Lung (tissue), 12 donors: ENCODE results near the gene FAM114A1. TPM values are rescaled to one million over a fixed set of nuclear protein-coding genes. Genes with fewer than 3 reads are reported as not detected.

Experiments
- ATAC-seq: fragments of 200-7000 bp; cut with Tn5 transposase; one replicate; pipeline ENCODE4 v1.9.1; 2020; ENCODE audit warnings: moderate number of reproducible peaks; ENCODE audit not compliant: insufficient read depth, low FRiP score
- DNase-seq, 3 donors: peaks; one replicate each; pipeline ENCODE4 v3.0.0-alpha.2; 2013 to 2017
- H3K27ac ChIP-seq, 2 donors: one replicate each; pipeline ENCODE4 v1.5.1; 2013; ENCODE audit warnings: mild to moderate bottlenecking in 2 of 2, moderate library complexity in 2 of 2, control low read depth in 1 of 2, inconsistent platforms in 1 of 2, low read depth in 1 of 2, low read length in 1 of 2
- H3K27me3 ChIP-seq, 3 donors: one replicate each; pipeline ENCODE4 v1.5.1; 2013; ENCODE audit warnings: low read length in 2 of 3; ENCODE audit not compliant: control insufficient read depth in 3 of 3, insufficient read depth in 3 of 3
- H3K36me3 ChIP-seq, 4 donors: one replicate each; pipeline ENCODE4 v1.5.1; 2013; ENCODE audit warnings: low read length in 4 of 4, mild to moderate bottlenecking in 1 of 4, moderate library complexity in 1 of 4; ENCODE audit not compliant: control insufficient read depth in 4 of 4, insufficient read depth in 4 of 4
- H3K4me1 ChIP-seq, 5 donors: one replicate each; pipeline ENCODE4 v1.5.1; 2013; ENCODE audit warnings: low read length in 5 of 5, mild to moderate bottlenecking in 2 of 5, moderate library complexity in 1 of 5; ENCODE audit not compliant: control insufficient read depth in 5 of 5, insufficient read depth in 5 of 5
- H3K4me3 ChIP-seq: one replicate; pipeline ENCODE4 v1.5.1; 2013; ENCODE audit warnings: mild to moderate bottlenecking, control low read depth, moderate library complexity
- H3K9ac ChIP-seq, 2 donors: one replicate each; pipeline ENCODE4 v1.5.1; 2013; ENCODE audit warnings: low read length in 2 of 2, control low read depth in 1 of 2; ENCODE audit not compliant: insufficient read depth in 1 of 2
- H3K9me3 ChIP-seq, 4 donors: one replicate each; pipeline ENCODE4 v1.5.1; 2013; ENCODE audit warnings: low read length in 3 of 4, mild to moderate bottlenecking in 1 of 4, moderate library complexity in 1 of 4; ENCODE audit not compliant: control insufficient read depth in 4 of 4, insufficient read depth in 3 of 4
- CTCF ChIP-seq: IDR thresholded peaks from 2 replicates; pipeline ENCODE4 v1.5.1; 2012; ENCODE audit warnings: mild to moderate bottlenecking; ENCODE audit errors: control extremely low read depth, extremely low read depth
- WGBS, 2 donors: extraction: QIAGEN DNeasy Blood & Tissue Kit; methylation state at CpG; one replicate each; pipeline ENCODE4 v1.1.7; 2013; 5-methylcytosine and 5-hydroxymethylcytosine counted together
- polyA plus RNA-seq, 2 donors: library from polyadenylated mRNA; stranded (reverse); fragments of 200-250 nt; gene quantifications; one replicate each; pipeline ENCODE4 v1.2.1, GENCODE V29; 2013
- total RNA-seq, 2 donors: library from RNA; depleted of rRNA in 1 of 2; stranded (reverse); fragments of >200 nt in 1 of 2; gene quantifications; one replicate each; pipeline ENCODE4 v1.2.1, GENCODE V29; 2014 to 2021
- donor health status: control.
- donor health status: control.
- donor health status: Bipolar disorder and iron deficiency.
- donor health status: healthy.
- donor health status: DM: yes; HTN: yes; CAD: no.

FAM114A1 gene
- total and polyA plus RNA-seq, 4 donors = 9.5 to 70.0 (median 36.3) TPM

DNA sequence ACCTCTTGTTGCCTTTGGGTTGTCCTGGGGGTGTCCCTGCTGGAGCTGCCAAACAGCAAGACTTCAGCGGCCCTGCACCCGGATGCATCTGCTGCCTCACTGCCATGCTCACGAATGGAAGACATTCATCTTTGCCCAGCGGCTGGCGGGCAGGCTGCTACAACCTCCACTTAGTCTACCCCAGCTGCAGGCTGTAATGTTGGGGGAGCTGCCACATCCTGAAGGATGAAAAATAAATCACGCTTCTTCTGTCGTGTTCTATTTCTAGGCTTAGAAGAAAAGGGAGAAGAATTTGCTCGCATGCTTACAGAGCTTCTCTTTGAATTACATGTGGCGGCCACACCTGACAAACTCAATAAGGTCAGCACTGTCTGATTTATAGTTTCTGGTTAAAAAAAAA is 61.4 kb downstream of the FAM114A1 start:
- Histone ChIP-seq H3K4me3 (no peak overlapping the region), H3K4me1 (peaks cover 0 to 6% (median 0%) of the 10 kb centered on the region in 5 donors), H3K36me3 (peaks cover 20 to 53% (median 41%) of the 10 kb centered on the region in 4 donors), H3K27me3 (no peaks in the 10 kb centered on the region), H3K9ac (no peak overlapping the region), H3K27ac (no peak overlapping the region), H3K9me3 (no peaks in the 10 kb centered on the region)
- 91 to 94% methylated on average over 9 of the region's 9 CpGs for WGBS, 2 donors
- ATAC-seq = no peak
- no peak for TF ChIP-seq CTCF
- DNase-seq = no peak

GRCh38 chr4:38930204-38930603 is 62.6 kb downstream of the FAM114A1 start:
- H3K36me3 ChIP-seq = peaks cover 20 to 47% (median 40%) of the 10 kb centered on the region in 4 donors
- no peak overlapping the region for H3K9ac ChIP-seq
- H3K27me3 ChIP-seq = no peaks in the 10 kb centered on the region
- H3K27ac ChIP-seq = no peak overlapping the region
- TF ChIP-seq CTCF = no peak
- no peak for ATAC-seq
- no peaks in the 10 kb centered on the region for H3K9me3 ChIP-seq
- DNase-seq = no peak
- H3K4me3 ChIP-seq = no peak overlapping the region
- H3K4me1 ChIP-seq = peaks cover 0 to 6% (median 0%) of the 10 kb centered on the region in 5 donors
- 50 to 70% methylated on average over 1 of the region's 1 CpG for WGBS, 2 donors

DNA sequence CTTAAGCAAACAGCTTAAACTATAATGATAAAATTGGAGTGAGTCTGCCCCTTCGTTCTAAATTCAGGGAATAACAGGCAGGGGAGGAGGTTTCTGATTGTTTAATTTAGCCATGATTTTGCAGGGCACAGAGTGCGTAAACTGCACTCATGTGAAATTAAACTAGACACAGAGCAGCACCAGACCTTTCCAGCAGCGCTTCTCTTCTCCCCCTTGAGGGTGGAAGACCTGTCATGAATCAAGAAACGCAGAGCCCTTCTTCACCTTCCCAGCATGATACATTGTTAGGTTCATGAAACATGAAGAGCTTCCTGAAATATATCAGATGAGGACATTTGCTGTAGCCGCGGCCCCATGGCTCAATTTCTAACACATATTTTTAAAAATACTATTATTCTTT is 63.1 kb downstream of the FAM114A1 start:
- no peaks in the 10 kb centered on the region for H3K27me3 ChIP-seq
- no peaks in the 10 kb centered on the region for H3K9me3 ChIP-seq
- WGBS, 2 donors = 90 to 91% methylated on average over 6 of the region's 6 CpGs
- H3K4me1 ChIP-seq = peaks cover 0 to 6% (median 0%) of the 10 kb centered on the region in 5 donors
- no peak overlapping the region for H3K27ac ChIP-seq
- H3K9ac ChIP-seq = no peak overlapping the region
- no peak overlapping the region for H3K4me3 ChIP-seq
- peaks cover 20 to 51% (median 42%) of the 10 kb centered on the region in 4 donors for H3K36me3 ChIP-seq
- ATAC-seq (no peak), DNase-seq (no peak)
- no peak for TF ChIP-seq CTCF

DNA sequence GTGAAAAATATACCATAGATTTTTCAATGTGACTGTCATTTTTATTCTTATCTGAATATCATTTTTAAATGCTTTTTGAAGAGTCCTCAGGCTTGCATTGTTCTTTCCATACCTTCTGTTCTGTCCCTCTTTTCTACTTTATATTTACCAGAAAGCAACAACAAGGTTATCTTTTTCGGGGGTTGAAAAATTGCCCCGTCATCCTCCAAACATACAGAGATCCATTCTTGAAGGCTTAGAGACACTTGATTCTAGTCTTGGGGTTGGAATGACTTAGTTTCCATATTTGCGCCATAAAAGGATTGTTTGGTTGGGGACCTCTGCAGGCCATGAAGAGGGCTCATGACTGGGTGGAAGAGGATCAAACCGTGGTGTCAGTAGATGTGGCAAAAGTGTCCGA is 63.5 kb downstream of the FAM114A1 start:
- 77 to 89% methylated on average over 5 of the region's 5 CpGs for WGBS, 2 donors
- Histone ChIP-seq H3K36me3 (peaks cover 19 to 53% (median 40%) of the 10 kb centered on the region in 4 donors), H3K27me3 (no peaks in the 10 kb centered on the region), H3K4me3 (no peak overlapping the region), H3K4me1 (peaks cover 0 to 3% (median 0%) of the 10 kb centered on the region in 5 donors), H3K9me3 (no peaks in the 10 kb centered on the region), H3K9ac (no peak overlapping the region), H3K27ac (no peak overlapping the region)
- TF ChIP-seq CTCF = no peak
- DNase-seq = no peak
- ATAC-seq = no peak
